AG04450 (cell line): ENCODE results near the gene MRPL55. TPM values are rescaled to one million over a fixed set of nuclear protein-coding genes. Genes with fewer than 3 reads are reported as not detected.

Experiments used
- CTCF ChIA-PET: fragments of 300-600, 350-600 bp; formaldehyde crosslinking; extraction: SDS; loops from one replicate; lab custom pipeline; 2022; ENCODE audit warnings: antibody characterized with exemption, inconsistent platforms; lab: Charles Lee
- POLR2A ChIA-PET: fragments of 350-600 bp; formaldehyde crosslinking; extraction: SDS; loops from one replicate; lab custom pipeline; 2021; ENCODE audit warnings: antibody characterized with exemption, inconsistent platforms; lab: Yijun Ruan, JAX
- DNase-seq: peaks from one replicate; pipeline ENCODE4 v3.0.0-alpha.2; 2011; ENCODE audit warnings: low read depth, low spot score
- H3K27ac ChIP-seq: one replicate; pipeline ENCODE4 v1.5.1; 2012; ENCODE audit warnings: low read depth, low read length, control low read depth
- H3K27me3 ChIP-seq: one replicate; pipeline ENCODE4 v1.6.0; 2012; ENCODE audit warnings: low read length; ENCODE audit not compliant: control insufficient read depth, insufficient read depth
- H3K4me3 ChIP-seq: 2 replicates; pipeline ENCODE4 v1.5.1; 2011; ENCODE audit warnings: mild to moderate bottlenecking, low read depth, low read length, control low read depth
- H3K9me3 ChIP-seq: 2 replicates; pipeline ENCODE4 v1.5.1; 2012; ENCODE audit warnings: low read length; ENCODE audit not compliant: control insufficient read depth, insufficient read depth
- polyA plus RNA-seq: library from polyadenylated mRNA; depleted of rRNA; stranded (reverse); fragments of >200 nt; gene quantifications from 2 replicates; pipeline ENCODE4 v1.2.3, GENCODE V29; 2011
- TF ChIP-seq, protein P1 (sequence below): IDR thresholded peaks from 2 replicates; pipeline ENCODE4 v1.5.1; 2011; ENCODE audit warnings: low read depth, low read length, control low read depth, inconsistent platforms

Gene MRPL55
- polyA plus RNA-seq, 1 experiment: 33.4 TPM

DNA sequence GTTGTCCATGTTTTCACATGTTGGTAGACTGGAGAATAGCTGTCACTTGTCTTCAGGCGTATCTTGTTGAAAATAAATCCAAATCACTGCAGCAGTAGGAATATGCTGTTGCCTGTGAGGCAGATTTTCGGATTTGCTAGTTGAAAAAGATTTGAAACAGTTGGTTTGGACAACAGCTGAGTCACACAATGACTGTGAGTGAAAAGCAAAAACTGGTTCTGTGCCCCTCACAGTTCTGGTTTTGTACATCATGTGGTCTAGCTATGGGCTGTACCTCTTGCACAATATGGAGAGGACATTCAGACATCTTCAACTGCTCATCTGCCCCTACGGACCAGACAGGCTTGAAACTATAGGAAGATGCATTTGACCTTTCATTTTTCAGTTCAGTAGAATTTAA is 24.8 kb downstream of the MRPL55 start:
- TF ChIP-seq, protein P1, sequence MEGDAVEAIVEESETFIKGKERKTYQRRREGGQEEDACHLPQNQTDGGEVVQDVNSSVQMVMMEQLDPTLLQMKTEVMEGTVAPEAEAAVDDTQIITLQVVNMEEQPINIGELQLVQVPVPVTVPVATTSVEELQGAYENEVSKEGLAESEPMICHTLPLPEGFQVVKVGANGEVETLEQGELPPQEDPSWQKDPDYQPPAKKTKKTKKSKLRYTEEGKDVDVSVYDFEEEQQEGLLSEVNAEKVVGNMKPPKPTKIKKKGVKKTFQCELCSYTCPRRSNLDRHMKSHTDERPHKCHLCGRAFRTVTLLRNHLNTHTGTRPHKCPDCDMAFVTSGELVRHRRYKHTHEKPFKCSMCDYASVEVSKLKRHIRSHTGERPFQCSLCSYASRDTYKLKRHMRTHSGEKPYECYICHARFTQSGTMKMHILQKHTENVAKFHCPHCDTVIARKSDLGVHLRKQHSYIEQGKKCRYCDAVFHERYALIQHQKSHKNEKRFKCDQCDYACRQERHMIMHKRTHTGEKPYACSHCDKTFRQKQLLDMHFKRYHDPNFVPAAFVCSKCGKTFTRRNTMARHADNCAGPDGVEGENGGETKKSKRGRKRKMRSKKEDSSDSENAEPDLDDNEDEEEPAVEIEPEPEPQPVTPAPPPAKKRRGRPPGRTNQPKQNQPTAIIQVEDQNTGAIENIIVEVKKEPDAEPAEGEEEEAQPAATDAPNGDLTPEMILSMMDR: no peak
- DNase-seq: peak; percentile 50
- peak overlapping the region; percentile 99 for H3K4me3 ChIP-seq
- POLR2A ChIA-PET: interaction anchor here (0.6 to 0.8 kb wide), 2 partner anchors 16 to 358 kb away, joined by 5 read pairs; no protein-coding TSS in a partner anchor
- H3K27me3 ChIP-seq: no peaks in the 10 kb centered on the region
- CTCF ChIA-PET: interaction anchor here (1.6 kb wide), 1 partner anchor 322 kb away, joined by 5 read pairs; no protein-coding TSS in a partner anchor
- peaks cover 8% of the 10 kb centered on the region; the same call in 1 of the 2 replicates for H3K9me3 ChIP-seq
- peak overlapping the region; percentile 73 for H3K27ac ChIP-seq

DNA sequence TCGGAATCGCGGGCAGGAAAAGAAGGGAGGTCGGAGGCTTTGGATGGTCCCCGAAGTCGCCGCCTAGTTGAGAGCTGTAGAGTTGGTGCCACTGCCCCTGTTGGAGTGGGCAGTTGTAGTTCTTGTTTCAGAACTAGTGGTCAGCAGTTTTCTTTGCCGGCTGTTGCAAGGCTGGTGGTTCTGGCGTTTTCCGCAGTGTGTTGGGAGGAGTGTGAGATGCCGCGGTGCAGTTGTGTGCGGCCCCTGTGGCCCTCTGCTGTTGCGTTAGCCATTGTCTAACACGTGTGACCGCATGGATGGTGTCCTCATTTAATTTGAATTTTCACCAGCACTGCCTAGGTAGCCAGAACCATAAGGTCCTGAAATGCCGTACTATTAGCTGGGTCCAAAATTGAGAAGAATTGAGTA is 25.2 kb downstream of the MRPL55 start:
- no peaks in the 10 kb centered on the region for H3K27me3 ChIP-seq
- CTCF ChIA-PET: interaction anchor here (1.6 kb wide), 1 partner anchor 322 kb away, joined by 5 read pairs; no protein-coding TSS in a partner anchor
- peak overlapping the region; percentile 73 for H3K27ac ChIP-seq
- peak overlapping the region; percentile 99 for H3K4me3 ChIP-seq
- DNase-seq: no peak
- TF ChIP-seq, protein P1: 0 out of 2 replicates have a peak, but pooled peaks have one; percentile 0
- H3K9me3 ChIP-seq: peaks cover 8% of the 10 kb centered on the region; the same call in 1 of the 2 replicates
- POLR2A ChIA-PET: no interaction called here

DNA sequence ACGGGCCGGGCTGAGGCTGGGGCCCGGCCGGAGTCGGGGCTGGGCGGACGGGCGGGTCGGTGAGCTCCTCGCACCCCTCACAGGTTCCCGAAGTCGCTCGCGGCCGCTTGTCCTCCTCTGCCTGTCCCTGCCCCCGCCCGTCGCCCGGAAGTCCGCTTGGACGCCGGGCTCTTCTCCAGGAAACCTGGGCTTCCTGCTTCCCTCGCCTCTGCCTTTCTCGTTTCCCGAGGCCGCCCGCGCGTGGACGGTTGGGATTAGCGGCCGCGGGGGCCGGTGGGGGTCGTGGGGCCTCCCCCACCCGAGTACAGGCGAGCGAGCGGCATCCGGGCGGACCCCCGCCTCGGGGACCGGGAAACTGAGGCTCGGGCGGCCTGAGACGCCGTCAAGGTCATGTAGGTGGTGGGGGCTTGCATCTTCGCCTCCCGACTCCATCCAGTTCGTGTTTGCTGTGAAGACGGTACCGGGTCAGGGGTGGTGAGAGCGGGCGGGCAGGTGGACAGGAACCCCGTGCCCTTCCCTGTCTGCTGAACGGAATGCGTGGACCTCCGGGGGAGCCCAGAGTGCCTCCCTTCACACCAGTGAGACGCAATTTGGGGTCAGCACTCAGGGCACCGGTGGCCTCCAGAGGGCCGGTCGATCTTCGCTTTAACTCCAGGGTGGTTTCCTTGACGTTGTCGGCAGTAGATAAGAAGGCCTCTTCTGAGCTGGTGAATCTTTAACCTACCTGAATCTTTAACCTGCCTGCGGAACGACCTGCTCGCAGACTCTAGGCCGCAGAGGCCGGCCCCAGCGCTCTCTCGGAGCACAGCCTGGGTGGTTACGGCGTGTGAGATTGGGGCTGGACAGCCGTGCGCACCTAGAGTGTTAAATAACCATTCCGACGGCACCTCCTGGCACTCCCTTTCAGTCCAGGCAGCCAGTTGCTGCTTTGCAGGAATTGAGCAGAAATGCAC is 25.9 kb downstream of the MRPL55 start:
- no peaks in the 10 kb centered on the region for H3K27me3 ChIP-seq
- DNase-seq: no peak
- POLR2A ChIA-PET: interaction anchor here (0.6 kb wide), 1 partner anchor 289 kb away, joined by 3 read pairs; no protein-coding TSS in a partner anchor
- CTCF ChIA-PET: interaction anchor here (0.6 to 1.4 kb wide), 2 partner anchors 540 to 1535 kb away, joined by 3 to 6 read pairs; no protein-coding TSS in a partner anchor
- H3K4me3 ChIP-seq: peak overlapping the region; percentile 99
- TF ChIP-seq, protein P1: no peak
- peaks cover 8% of the 10 kb centered on the region; the same call in 1 of the 2 replicates for H3K9me3 ChIP-seq
- H3K27ac ChIP-seq: peak overlapping the region; percentile 73

DNA sequence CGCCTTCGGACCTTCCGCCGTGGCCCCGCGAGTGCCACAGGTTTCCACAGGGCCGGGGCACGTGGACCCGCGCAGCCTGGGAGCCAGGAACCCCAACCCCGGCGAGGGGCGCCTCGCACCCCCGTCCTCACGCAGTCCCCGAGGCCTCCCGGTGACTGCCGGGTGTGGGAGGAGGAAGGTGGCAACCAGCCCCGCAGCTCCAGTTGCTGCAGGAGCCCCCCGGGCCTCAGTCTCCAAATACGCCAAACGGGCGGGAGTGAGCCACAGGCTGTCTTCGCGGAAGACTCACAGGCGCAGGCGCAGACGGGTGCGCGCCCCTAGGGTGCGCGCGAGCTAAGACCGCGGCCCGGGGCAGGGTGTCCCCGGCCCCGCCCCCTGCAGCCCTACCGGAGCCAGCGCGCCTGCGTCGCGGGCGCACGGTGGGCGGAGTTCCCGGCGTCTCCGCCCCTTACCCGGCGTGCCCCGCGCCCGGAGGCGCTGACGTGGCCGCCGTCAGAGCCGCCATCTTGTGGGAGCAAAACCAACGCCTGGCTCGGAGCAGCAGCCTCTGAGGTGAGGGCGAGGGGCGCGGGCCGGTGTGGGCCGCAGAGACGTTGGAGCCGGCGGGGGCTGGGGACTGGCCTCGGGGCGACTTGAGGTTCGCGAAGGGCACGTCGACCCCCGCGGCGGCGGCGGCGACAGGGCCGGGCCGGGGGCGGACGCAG is 26.7 kb downstream of the MRPL55 start, which contains the start of gene ARF1:
Gene ARF1, plus strand, starts transcription at position 495 of the 704 bp plus-strand sequence. CDS start 14,407 bp downstream, outside the sequence.
- peaks cover 8% of the 10 kb centered on the region; the same call in 1 of the 2 replicates for H3K9me3 ChIP-seq
- TF ChIP-seq, protein P1: no peak
- no peaks in the 10 kb centered on the region for H3K27me3 ChIP-seq
- peak within 1 kb of the TSS; percentile 99 for H3K4me3 ChIP-seq
- ChIA-PET CTCF (interaction anchor here (0.5 to 1.4 kb wide), 3 partner anchors 307 to 1534 kb away, joined by 3 to 6 read pairs (median 6); no protein-coding TSS in a partner anchor), POLR2A (interaction anchor here (0.5 to 1.2 kb wide), 7 partner anchors 9 to 288 kb away, joined by 3 to 9 read pairs (median 4); no protein-coding TSS in a partner anchor)
- peak; percentile 83 for DNase-seq
- H3K27ac ChIP-seq: peak within 1 kb of the TSS; percentile 73
